ENCODE data around the gene COBLL1.

DNA sequence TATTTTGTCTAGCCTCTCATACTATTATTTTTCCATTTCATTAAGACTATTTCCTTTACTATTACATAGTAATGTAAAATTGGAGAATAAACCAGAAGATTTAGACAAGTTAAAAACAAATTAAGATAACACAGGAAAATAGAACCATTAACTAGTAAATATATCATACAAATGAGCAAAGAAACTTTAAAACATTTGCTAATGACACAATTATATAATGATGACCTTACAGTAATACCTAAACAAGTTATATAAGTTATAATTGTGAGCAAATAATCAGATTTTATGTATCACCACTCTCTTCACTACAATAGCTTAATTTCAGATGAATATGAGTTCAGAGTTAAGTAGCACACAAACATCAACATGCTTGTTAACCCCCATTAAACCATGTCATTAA, 147.8 kb downstream of the COBLL1 start:
- TF ChIP-seq POLR2A (IDR thresholded peaks at IDR 0.05; ENCODE audit: low read depth, low read length) (no peak), PAX5 (IDR thresholded peaks at IDR 0.05; ENCODE audit: insufficient read depth, low read length, severe bottlenecking) (no peak), TAF1 (IDR thresholded peaks at IDR 0.05; ENCODE audit: low read depth, low read length) (no peak), POLR2AphosphoS5 (IDR thresholded peaks at IDR 0.05; ENCODE audit: low read depth, low read length) (no peak), POU2F2 (IDR thresholded peaks at IDR 0.05; ENCODE audit: low read depth, low read length) (no peak)
